A549 treated with AZD9567 at 1 μM for 4 hours (cell line): ENCODE measurements around the gene FAM53C. TPM values are rescaled to one million over a fixed set of nuclear protein-coding genes. Genes with fewer than 3 reads are reported as not detected.

ENCODE experiments used
- total RNA-seq: library from RNA; stranded (reverse); fragments of 200-300 nt; extraction: Qiagen RNA extraction; gene quantifications from 5 replicates; pipeline ENCODE4 v1.2.3, GENCODE V29; 2022; ENCODE audit not compliant: insufficient read depth

Gene FAM53C
- 22.3 to 25.3 TPM (median 22.7 TPM) in 5 replicates for total RNA-seq

DNA sequence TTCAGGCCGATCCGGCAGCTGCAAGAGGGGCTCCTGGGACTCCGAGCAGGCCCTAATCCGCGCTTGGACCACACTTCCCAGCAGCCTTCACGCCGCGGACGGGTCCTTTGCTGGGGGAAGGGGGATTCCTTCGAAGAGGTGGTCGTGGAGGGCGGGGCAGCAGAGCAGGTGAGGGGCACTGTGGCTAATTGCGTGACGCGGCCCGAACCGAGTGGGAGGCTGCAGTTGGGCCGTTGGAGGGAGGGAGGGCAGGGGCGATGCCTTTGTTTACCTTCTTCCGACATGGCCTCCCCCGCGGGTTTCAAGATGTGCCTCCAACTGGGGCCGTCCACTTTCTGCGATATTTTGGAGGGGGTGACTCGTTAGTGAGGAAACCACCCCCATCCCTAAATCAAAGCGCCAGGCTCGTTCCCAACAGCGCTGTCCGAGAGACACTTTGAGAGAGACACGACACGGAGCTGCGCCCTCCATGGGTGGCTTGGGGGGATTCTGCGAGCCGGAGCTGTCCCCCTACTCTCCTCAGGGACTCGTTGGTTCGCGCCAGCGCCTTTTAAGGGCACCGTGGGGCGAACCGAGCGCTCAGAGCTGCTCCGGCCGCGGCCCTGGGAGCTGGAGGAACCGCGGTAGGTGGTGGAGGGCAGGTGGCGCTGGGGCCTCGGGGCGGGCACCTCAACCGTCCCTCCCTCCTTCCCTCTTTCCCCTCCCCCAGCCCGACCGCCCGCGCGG lies at the start of gene FAM53C:
FAM53C (plus strand) TSS at position 582 of the 726 bp plus-strand sequence. CDS start 3,070 bp downstream, outside the sequence.

DNA sequence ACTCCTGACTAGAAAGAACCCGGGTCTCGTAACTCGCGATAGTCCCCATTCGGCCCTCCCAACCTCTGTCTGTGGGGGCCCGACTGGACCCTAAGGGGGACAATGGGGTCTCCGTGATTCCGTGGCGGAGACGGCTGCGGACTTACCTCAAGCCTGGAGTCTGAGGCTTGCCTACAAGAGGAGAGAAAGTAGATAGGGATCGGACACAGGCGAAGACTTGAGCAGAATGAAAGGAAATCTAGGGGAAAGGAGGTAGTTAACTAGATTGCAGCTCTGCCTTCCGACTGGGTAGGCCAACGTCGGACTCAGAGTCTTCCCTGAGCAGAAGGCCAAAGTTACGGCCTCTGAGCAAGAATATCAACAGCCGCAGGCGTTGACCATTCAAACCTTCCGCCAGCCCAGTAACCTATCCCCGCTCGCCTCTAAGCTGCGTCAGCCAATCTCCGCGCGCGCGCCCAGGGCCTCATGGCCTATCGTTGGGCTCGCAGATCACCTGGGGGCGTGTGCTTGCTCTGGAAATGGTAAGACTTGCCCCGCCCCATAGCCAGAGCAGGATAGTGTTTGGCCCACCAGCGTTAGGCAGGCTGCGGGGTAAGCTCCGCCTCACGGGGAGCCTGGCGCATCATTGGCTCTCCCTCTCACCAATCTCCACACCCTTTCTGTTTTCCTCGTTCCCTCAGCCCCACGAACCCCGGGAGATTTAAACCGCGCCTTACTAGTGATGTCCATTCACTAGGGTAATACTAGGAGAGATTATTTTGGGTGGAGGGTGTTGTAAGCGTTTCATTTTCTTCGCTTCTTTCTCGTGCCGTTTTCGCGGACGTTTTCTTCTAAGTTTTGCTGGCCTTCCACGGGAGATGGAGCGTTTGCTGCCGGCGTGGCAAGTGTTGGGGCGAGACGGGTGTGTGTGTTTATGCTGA lies 6.4 kb upstream of the FAM53C start, which contains the start of gene CDC25C:
CDC25C (minus strand) TSS at position 356 of the 920 bp plus-strand sequence. CDS start 624 bp downstream, outside the sequence.

GRCh38 chr5:138352071-138352721 lies 14.1 kb downstream of the FAM53C start, which contains the start of gene KDM3B:
Gene KDM3B (plus strand): TSS chr5:138352685. CDS start chr5:138352796, 111 bp downstream.

Other genes with a start within 250 kb of the FAM53C start
- not detected in 5 replicates for gene NME5, start 198.8 kb upstream of the FAM53C start, total RNA-seq
- 43.5 to 57.0 TPM (median 49.7 TPM) in 5 replicates for gene BRD8, start 159.6 kb upstream of the FAM53C start, total RNA-seq
- gene KIF20A, start 159.2 kb upstream of the FAM53C start, total RNA-seq: 40.2 to 46.1 TPM (median 42.6 TPM) in 5 replicates
- 20.6 to 29.9 TPM (median 28.8 TPM) in 5 replicates for gene CDC23, start 124.9 kb upstream of the FAM53C start, total RNA-seq
- 0.08 to 0.12 TPM (median 0.10 TPM) in 4 of 5 replicates, not detected in the other for gene GFRA3, start 63.6 kb upstream of the FAM53C start, total RNA-seq
- gene CDC25C, start 6.5 kb upstream of the FAM53C start, total RNA-seq: 9.5 to 13.8 TPM (median 9.8 TPM) in 5 replicates
- gene KDM3B, start 14.4 kb downstream of the FAM53C start, total RNA-seq: 36.8 to 51.6 TPM (median 39.2 TPM) in 5 replicates
- gene REEP2, start 100.8 kb downstream of the FAM53C start, total RNA-seq: 5.0 to 7.4 TPM (median 7.0 TPM) in 5 replicates
- 12.7 to 21.2 TPM (median 17.1 TPM) in 5 replicates for gene EGR1, start 127.2 kb downstream of the FAM53C start, total RNA-seq
- 118 to 150 TPM (median 128 TPM) in 5 replicates for gene ETF1, start 205.0 kb downstream of the FAM53C start, total RNA-seq
- gene HSPA9, start 237.1 kb downstream of the FAM53C start, total RNA-seq: 321 to 383 TPM (median 325 TPM) in 5 replicates